Stimulated activated CD4-positive, alpha-beta T cell treated with anti-CD3 and anti-CD28 coated beads, Interleukin-1b, Interleukin-23, amount 100 ng/mL, for 4 hours (primary cell): Measurements from ENCODE around the gene PYGB.
A peak's percentile ranks its signal among the peaks of the same experiment; 100 is the strongest.

Source experiments
- DNase-seq, 2 donors: peaks; one replicate each; pipeline ENCODE4 v3.0.0-alpha.2; 2020; ENCODE audit warnings: low read depth in 2 of 2

Gene PYGB

DNA sequence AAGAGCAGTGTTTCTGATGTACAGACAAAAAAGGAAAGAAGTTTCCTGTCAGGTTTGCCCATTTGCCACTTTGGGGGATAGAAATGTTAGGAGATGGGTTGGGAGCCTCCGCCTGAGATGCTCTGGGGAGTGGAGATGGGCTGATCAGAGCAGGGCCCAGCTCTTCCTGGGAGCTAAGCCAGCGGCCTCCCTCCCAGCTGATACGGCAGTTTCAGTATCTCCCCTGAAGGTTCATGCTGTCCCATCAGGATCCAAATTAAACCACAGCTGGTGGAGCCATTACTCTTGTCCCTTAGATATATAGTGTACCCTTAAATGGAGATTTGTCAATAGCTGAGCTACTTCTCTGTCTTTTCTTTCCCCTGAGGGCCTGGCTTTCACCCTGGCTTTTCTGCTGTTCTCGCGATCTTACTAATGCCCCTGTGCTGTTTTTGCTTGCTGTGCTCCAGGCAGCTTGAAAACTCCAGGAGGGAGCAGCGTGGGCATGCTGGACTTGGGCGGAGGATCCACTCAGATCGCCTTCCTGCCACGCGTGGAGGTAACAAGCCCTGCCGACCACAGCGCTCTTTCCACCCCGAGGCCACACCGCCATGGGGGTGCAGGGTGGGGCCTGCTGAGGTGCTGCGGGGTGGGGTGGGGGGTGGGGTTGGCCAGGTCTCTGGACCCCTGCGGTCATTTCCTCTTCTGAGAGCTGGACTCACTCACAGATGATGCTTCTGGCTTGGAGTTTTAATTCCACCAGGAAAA lies 31.5 kb upstream of the PYGB start:
- no peak for DNase-seq

DNA sequence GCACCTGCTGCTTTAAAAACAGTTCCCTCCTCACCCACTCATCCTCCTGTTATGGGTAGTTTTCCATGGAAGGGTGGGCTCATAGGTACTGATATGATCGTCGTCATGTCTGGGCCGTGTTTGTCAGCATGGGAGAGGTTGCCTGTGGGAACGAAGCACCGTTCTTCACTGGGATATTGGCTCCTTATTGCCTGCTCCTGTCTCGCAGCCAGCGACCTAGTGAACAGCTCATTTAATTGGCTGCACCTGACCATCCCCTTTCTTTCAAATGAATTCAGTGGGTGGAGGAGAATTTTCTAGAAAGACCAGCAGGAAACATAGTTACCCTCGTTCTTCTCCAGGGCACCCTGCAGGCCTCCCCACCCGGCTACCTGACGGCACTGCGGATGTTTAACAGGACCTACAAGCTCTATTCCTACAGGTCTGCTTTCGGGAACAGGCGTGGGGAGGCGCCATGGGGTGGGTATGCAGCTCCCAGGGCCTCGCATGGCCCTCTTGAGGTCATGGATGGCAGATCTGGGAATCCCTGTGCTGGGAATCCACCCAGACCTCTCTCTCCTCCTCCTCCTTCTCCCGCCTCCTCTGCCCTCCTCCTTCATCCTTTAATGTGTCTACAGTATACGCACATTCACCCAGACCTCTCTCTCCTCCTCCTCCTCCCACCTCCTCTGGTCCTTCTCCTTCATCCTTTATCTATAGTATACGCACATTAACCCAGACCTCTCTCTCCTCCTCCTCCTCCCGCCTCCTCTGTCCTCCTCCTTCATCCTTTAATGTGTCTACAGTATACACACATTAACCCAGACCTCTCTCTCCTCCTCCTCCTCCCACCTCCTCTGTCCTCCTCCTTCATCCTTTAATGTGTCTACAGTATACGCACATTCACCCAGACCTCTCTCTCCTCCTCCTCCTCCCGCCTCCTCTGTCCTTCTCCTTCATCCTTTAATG lies 30.4 kb upstream of the PYGB start:
- no peak for DNase-seq

DNA sequence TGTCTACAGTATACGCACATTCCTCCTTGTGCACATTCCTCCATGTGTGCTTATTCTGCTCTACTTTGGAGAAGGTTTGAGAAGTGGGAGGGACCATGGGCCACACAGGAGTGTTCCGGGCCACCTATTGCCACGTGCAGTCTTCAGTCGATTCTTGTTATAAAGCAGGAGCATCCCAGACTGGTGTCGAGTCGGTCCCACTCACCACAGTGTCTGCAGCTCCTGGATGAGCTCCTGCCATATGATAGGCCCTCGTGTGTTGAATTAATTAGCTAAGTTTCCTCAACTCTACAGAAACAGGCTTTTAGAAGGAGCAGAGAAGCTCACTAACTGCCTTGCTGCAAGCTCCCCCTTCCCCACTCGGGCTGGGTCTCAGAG lies 29.8 kb upstream of the PYGB start:
- DNase-seq = no peak

DNA sequence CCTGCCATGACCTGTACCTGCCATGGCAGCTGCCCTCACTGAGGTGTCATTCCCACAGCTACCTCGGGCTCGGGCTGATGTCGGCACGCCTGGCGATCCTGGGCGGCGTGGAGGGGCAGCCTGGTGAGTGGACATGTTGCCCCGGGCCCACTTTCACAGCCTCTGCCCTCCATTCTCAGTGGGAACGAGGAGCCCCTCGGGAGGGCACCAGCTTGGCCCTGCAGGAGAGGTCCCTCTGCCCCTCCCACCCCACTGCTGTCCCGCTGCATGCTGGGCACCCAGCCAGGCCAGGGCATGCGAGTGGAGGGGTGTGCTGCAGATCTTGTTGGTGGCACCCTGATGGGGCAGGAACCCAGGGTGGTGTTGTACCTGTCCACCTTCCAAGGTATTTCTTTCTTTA lies 29.4 kb upstream of the PYGB start:
- DNase-seq = no peak

DNA sequence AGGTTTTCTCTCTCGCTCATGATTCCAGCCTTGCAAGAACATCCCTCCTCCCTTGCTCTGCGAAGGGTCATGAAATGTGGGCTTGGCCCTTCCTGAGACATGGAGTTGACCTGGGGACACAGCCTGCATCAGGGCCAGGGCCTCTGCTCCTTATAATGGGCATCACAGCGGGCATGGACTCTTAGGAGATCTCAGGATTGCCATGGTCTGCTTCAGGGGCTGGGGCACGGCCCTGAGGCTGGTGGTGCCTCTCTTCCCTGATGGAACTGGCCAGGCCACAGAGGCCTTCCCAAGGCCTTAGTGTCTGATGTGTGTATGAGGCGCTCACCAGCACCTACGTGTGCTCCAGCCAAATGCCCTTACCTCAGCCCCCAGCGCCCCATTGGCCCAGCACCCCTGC lies 28.5 kb upstream of the PYGB start:
- DNase-seq = no peak

DNA sequence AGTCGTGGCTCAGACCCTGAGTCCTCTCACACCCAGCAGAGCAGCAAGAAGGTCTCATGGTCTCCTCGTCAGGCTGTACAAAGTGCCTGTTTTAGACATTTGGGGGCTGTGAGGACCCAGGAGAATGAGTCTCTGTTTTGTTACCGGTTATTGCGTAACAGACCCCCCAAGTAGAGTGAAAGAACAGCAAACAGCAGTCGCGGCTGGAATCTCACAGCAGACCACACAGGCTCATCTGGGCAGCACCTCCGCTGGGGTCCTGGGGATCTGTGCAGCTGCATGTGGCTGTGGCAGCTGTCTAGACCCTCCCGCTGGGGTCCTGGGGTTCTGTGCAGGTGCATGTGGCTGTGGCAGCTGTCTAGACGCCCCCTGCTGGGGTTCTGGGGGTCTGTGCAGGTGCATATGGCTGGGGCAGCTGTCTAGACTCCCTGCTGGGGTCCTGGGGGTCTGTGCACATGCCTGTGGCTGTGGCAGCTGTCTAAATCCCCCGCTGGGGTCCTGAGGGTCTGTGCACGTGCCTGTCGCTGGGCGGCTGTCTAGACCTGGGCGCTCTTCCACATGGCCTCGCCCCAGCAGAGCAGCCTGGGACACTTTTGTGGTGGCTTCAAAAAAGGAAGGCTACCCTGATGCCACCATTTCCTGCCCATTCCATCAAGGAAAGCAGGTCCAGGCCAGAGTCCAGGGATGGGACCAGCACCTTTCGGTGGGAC lies 27.7 kb upstream of the PYGB start:
- peak in 1 of 2 donors; percentile 10 for DNase-seq

DNA sequence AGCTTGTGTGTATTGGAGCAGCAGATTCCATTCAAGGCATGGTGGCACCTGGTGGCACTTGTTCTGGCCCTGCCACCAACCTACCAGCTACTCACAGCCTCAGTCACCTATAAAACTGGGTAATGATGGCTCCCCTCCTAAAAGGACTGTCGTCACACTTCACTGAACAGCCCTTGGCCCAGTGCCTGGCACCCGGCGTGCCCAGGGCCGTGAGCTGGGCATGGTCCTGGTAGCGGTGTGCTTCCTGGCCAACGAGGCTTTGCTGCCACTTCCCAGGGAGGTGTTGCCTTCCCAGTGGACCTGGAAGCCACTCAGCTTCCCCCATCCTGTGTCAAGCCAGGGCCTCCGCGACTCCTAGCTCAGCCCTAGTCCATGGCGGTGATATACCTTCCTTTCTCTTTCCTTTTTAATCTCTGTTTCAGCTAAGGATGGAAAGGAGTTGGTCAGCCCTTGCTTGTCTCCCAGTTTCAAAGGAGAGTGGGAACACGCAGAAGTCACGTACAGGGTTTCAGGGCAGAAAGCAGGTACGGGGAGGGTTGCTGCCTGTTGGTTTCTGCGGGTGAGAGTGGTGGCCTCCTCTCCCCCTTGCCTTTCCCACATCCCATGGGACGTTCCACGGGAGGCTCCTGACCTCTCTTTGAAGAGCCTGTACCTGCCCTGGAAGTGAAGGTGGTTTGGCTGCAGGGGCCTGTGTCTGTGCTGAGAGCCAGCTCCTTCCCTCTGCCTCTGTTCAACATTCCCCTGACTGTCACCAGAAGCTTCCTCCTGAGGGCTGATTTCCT lies 26.9 kb upstream of the PYGB start:
- DNase-seq = no peak

DNA sequence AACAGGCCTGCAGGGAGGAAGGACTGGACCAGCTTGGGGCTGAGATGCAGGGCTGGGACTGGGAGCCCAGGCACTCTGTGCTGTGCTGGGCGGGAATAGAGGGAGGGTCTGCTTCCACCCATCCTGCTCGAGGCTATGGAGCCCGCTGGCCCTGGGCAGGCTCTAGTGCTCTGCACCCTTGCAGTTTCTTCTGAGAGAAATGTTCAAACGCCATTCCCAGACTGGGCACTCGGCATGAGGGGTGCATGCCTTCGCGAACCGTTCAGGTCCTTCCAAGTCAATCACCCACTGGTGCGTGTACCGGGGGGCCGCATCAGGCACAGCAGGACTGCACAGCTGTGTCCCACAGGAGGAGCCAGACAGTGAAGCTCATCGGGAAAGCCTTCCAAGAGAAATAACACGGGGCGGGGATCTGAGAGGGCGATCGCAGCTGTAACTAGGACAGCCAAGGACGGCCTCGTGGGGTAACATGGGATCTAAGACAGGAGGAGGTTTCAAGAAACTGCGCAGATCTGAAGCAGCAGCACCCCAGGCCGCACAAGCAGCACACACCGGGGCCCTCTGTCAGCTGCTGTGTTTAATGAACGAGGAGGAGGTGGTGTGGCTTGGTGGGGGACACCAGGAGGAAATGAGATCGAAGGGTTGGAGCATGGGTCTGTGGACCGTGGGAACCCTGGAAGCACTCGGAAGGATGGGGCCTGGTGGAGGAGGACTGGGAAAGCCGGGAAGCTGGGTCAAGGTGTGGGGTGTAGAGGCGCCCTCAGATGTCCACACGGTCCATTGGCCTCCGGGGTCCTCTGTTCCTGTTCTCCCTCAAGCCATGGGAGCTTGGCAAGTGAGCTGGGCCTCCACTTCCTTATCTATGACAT lies 26.1 kb upstream of the PYGB start:
- DNase-seq = no peak

DNA sequence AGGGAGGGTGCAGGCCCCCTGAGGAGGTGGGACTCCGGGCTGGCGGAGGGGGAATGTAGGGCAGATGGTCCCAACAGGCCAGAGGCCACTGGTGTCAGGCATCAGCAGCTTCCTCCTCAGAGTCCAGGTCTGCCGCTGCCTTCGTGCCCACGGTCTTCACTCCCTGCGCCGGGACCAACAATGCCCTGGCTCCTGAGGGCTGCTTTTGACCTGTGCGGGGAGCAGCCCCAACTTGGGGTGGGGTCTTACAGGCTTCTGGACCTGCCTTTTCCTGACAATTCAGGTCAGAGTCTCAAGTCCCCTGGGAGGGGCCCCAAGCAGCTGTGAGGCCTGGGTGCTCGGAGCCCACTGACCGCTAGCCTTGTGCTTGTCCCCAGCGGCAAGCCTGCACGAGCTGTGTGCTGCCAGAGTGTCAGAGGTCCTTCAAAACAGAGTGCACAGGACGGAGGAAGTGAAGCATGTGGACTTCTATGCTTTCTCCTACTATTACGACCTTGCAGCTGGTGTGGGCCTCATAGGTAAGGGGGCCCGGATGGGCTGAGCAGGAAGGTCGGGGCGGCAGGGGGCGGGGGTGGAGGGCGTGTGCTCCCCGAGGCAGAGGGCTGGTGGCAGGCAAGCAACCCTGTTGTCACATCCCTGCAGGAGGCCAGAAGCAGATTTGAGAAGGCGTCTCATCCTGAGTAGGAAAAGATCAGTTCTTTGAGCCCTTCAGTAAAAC lies 25.3 kb upstream of the PYGB start:
- DNase-seq = no peak

DNA sequence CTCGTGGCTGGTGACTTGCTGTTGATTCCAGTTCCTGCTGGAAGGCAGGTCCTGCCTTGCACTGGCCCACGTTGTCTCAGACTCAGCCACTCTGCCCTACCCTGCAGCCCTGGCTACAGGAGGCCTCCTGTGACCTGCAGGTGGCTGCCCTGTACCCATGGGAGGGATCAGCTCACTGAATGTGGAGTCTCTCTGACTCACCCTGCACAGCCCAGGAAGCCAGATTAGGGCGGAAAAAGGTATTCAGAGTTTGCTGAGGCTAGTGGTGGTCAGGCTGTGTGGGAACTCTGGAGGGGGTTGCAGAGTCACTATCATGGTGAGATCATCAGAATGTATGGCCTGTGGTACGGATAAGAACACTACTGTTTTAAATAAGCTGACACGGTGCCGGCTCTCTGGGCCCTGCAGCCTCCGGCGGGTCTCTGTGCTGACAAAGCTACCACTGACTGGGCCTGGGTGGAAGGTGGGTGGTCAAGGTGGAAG lies 24.7 kb upstream of the PYGB start:
- DNase-seq = no peak

DNA sequence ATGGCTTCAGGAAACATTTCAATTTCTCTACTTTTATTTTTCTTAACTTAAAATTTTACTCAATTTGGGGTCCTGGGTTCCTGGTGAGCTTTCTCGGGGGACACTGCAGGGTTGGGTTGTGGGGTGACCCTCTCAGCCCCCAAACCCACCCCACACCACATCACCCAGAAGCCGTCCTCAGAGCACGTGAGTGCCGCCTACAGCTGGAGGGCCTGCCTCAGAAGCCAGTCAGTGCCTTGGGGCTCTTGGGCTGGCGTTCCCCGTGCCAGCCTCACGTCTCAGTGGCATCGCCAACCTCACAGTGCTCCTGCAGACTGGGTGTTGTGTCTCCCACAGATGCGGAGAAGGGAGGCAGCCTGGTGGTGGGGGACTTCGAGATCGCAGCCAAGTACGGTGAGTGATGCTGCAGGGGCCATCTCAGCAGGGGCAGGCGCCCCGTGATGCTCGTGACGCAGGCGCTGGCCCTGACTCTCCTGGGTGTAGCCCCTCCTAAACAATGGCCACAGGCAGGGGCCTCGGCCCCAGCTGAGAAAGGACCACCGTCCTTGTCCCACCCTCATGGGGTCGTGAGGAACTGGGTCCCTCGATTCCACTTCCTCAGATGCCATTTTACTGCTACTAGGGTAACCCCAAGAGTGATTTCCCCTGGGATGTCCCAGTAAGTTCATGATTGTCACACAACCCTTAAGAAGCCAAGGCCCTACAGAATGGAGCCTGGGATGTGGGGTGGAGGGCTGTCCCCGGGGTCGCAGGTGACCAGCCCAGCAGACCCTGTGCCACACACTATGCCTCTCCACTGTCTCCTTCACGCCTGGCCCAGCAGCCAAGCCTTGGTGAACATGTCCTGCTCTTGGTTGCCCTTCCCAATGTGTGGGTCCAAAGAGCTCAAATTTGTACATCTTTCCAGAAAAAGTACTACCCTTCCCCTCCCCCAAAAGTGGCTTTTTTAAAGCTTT lies 23.8 kb upstream of the PYGB start:
- no peak for DNase-seq

DNA sequence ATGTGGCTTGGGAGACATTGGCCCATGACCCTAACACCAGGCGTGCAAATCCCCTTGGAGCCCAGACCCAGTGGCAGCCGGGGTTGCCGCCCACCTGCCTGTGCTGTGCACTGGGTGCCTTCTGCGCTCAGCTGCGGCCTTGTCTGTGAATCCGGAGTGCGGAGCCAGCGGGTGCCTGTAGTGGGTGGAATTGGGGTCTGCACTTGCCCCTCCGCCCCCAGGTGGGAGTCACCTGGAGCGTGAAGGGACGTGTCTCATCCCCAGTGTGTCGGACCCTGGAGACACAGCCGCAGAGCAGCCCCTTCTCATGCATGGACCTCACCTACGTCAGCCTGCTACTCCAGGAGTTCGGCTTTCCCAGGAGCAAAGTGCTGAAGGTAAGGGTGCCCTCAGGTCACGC lies 22.9 kb upstream of the PYGB start:
- no peak for DNase-seq

DNA sequence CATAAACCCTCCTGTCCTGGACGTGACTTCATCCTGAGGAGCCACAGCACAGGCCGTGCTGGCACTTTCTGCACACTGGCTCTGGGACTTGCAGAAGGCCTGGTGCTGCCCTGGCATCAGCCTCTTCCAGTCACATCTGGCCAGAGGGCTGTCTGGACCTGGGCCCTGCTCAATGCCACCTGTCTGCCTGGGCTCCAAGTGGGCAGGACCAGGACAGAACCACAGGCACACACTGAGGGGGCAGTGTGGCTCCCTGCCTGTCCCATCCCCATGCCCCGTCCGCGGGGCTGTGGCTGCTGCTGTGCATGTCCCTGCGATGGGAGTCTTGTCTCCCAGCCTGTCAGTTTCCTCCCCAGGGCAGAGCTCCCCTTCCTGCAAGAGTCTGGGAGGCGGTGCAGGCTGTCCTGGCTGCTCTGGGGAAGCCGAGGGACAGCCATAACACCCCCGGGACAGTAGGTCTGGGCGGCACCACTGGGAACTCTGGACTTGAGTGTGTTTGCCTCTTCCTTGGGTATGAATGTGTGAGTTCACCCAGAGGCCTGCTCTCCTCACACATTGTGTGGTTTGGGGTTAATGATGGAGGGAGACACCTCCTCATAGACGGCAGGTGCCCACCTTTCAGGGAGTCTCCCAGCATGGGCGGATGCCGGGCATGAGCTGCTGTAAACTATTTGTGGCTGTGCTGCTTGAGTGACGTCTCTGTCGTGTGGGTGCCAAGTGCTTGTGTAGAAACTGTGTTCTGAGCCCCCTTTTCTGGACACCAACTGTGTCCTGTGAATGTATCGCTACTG lies 22.0 kb upstream of the PYGB start:
- DNase-seq = no peak

DNA sequence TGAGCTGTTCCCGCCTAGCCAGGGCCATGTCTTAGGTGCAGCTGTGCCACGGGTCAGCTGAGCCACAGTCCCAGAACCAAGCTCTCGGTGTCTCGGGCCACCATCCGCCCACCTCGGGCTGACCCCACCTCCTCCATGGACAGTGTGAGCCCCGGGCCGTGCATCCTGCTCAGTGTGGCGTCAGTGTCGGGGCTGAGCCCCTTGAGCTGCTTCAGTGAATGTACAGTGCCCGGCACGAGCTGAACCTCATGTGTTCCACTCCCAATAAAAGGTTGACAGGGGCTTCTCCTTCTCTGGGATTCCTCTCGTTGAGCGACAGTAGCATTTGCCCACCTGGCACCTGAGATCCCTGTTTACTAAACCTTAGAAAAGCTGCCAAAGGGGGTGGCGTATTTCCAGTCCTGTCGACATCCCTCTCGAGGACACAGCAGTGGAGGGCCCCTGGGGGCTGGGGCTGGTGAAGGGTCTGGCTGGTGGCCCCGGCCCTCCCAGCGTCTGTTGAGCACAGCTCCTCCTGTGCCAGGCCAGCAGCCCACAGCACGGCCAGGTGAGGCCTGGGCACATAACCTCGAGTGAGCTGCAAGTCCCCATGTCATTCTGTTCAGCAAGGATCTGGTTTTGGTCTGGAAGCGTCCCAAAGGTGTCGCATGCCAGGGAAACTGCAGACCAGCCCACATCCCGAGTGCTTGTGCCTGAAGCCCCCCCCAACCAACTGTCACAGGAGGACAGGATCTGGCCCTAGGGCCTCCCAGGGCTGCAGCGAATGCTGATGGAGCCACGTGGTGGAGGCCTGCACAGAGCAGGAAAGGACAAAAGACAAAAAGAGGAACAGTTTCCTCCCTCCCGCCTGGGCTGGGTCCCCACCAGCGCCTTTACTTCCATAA lies 21.2 kb upstream of the PYGB start:
- no peak for DNase-seq

DNA sequence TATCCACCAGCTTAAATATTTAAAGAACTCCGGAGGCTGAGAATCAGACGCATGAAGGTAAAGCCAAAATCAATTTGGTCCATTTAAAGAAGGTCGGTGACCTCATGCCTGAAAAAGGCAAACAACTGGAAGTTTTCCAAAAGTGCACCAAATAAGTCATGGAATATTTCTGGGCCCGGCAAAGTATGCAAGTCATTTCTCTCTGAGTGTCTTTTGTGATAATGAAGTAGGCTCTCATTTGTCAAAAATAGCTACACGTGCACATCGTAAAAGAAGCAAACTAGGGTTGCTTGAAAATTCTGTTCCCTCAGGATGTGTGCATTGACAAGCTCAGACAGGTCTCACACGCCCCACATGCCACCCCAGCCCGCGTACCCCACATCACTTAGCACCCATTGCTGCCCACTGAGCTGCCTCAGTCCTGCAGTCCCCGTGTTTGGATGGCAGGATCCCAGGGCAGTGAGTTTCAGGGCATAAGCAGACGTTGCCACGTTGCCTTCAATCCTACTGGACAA lies 20.5 kb upstream of the PYGB start:
- DNase-seq = no peak

DNA sequence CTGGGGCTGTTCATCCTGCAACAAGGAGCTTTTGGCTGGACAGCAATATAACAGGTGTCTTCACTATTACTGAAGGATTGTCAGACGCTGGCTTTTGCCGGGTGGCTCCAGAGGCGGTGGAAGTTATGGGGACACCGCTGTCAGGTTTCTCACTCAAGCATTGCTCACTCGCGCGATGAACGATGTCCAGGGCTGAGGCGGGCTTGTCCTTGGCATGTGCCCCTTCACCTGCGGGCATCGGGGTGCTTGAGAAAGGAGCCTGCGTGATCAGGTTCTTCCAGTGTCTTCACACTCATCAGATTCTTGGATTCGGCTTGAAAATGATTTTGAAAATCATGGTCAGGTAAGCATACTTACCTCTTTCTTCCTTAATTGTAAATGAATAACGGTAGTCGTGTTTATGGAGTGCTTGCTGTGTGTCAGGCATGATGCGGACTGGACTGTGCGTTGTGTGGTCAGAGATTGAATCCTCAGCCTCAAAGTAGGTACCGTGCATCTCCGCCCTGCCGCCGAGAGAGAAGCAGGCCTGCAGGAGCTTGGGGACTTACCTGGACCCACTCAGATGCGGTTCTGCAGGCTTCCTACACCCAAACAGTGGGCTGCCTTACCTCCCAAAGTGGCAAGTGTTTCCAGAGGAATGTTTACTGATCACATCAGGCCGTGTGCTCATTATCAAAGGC lies 18.3 kb upstream of the PYGB start:
- DNase-seq = no peak
